HG03442 (cell line): Measurements from ENCODE around the gene PPCDC.
A peak's percentile ranks its signal among the peaks of the same experiment; 100 is the strongest.
"Not testable (repeated sequence)": the region's sequence is repeated elsewhere in the genome, so short reads cannot be mapped to it uniquely, and the experiment has no call there.

Experiments
- ATAC-seq: cut with Tn5 transposase; IDR thresholded peaks from one replicate; pipeline ENCODE4 v1.9.1; 2021; ENCODE audit warnings: mild to moderate bottlenecking, moderate library complexity; ENCODE audit not compliant: unreplicated experiment

PPCDC gene

GRCh38 chr15:75065851-75066509 is 42.6 kb downstream of the PPCDC start:
- no peak for ATAC-seq

DNA sequence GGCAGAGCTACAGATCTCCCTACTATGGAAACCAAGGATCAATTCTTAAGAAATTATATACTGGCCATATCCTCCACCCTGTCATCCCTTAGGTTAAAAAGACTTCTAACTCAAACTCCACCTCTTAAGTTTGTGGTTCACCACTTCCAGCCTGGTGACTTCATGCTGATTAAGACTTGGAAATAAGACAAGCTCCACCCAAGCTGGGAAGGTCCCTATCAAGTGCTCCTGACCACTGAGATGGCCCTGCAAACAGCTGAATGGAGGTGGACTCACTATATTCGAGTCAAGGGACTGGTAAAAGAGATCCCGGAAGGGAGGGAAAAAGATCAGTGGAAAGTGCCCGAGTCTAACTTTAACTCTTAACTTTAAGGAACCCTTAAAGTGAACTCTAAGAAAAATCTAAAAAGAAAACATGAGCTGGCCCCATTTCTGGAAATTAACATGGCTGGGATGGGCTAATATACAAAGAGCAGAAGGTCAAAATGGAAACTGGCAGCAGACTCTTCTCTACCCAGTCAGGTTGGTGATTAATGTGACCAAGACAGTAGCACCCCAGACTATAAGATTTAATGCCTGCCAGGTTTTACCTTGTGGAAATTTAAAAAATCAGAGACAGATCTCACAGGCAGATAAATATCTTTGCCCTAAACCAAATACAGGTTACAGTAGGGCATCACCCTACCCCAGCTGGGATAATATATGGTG is 43.9 kb downstream of the PPCDC start:
- ATAC-seq = no peak

- ATAC-seq = no peak
Measured at GRCh38 chr15:75068748-75069147, 45.4 kb downstream of the PPCDC start.

- ATAC-seq = peak; percentile 73
Measured at GRCh38 chr15:75069301-75069925, 46.0 kb downstream of the PPCDC start.

GRCh38 chr15:75070674-75071073 is 47.3 kb downstream of the PPCDC start:
- ATAC-seq = no peak

DNA sequence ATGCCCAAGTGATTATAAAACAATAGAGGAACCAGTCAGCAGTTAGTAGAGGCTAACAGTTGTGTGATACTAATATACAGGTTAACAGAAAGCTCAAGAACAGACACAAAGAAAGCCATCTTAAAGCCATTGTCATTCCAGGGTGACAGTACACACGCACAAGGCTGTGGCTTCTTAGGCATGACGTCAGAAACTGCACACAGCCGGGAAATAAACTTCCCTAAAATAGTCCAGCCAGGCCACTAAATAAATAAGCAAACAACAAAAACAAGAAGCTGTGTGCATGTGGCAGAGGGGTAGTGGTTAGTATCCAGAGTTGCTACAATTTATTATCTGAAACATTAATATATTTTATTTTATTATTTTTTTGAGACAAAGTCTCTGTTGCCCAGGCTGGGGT is 49.8 kb downstream of the PPCDC start:
- ATAC-seq = no peak

DNA sequence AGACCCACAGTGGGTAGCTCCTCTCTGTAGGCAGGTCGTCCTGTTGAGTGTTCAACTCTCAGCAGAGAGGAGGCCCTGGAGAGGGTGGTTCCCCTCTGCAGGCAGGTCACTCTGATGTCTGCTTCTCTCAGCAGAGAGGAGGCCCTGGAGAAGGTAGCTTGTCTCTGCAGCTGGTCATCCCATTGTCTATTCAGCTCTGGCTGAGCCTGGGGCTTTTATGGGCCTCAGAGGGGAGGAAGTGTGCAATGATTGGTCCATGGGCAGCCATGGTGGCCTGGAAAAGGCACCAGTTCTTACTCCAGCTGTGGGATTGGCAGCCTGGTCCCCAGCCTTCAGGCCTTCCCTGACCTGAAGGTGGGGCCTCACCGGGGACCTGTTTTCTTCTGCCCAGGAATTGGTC is 52.9 kb downstream of the PPCDC start:
- no peak for ATAC-seq

DNA sequence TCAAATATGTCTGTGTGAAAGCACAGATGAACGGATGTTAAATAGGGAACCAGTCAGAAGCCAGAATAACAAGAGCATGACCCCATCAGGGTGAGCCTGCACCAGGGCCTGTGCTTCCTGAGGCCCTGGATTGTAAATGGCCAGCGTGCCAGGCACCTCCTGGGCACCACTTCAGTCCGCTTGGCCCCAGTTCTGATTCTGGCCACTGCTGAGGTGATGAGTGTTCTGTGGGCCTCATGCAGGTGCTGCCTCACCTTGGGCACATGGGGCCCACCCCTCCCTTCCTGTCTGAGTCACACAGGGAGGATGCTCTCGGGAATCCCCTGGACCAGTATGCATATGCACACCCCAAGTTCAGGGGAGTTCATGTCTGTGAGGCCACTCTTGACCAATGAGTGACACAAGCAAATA is 54.2 kb downstream of the PPCDC start:
- ATAC-seq = not testable (repeated sequence)

GRCh38 chr15:75081150-75081549 is 57.8 kb downstream of the PPCDC start:
- ATAC-seq = no peak

DNA sequence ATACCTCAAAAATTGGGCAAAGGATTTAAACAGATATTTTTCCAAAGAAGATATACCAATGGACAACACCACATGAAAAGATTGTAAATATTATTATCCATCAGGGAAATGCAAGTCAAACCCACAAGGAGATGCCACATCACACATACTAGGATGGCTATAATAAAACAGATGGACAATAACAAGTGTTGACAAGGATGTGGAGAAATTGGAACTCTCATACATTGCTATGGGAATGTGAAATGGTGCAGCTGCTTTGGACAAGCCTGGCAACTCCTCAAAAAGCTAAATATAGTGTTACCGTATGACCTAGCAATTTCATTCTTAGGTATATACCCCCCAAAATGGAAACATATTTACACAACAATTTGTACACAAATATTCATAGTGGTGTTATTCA is 59.3 kb downstream of the PPCDC start:
- ATAC-seq = no peak

DNA sequence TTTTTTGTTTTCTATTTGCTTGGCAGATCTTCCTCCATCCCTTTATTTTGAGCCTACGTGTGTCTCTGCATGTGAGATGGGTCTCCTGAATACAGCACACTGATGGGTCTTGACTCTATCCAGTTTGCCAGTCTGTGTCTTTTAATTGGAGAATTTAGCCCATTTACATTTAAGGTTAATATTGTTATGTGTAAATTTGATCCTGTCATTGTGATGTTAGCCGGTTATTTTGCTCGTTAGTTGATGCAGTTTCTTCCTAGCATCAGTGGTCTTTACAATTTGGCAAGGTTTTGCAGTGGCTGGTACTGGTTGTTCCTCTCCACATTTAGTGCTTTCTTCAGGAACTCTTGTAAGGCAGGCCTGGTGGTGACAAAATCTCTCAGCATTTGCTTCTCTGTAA is 62.3 kb downstream of the PPCDC start:
- not testable (repeated sequence) for ATAC-seq

GRCh38 chr15:75089456-75090387 is 66.3 kb downstream of the PPCDC start:
- ATAC-seq = no peak

- no peak for ATAC-seq
Measured at GRCh38 chr15:75090388-75090734, 67.0 kb downstream of the PPCDC start.

GRCh38 chr15:75091814-75092213 is 68.4 kb downstream of the PPCDC start:
- no peak for ATAC-seq

DNA sequence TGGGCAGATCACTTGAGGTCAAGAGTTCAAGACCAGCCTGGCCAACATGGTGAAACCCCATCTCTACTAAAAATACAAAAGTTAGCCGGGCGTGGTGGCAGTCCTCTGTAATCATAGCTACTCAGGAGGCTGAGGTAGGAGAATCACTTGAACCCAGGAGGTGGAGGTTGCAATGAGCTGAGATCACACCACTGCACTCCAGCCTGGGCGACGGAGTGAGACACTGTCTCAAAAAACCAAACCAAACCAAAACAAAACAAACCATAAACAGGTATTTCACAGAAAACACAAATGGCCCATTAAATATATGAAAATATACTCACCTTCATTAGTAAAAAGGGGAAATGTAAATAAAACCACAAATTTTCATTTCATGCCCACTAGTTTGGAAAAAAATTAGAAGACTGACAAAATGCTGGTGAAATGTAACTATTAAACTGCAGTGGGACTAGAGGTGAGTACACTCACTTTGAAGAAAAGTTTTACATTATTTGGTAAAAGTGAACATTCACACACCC is 71.6 kb downstream of the PPCDC start:
- ATAC-seq = peak; percentile 30

- ATAC-seq = peak; percentile 36
Measured at GRCh38 chr15:75095594-75095993, 72.2 kb downstream of the PPCDC start.

DNA sequence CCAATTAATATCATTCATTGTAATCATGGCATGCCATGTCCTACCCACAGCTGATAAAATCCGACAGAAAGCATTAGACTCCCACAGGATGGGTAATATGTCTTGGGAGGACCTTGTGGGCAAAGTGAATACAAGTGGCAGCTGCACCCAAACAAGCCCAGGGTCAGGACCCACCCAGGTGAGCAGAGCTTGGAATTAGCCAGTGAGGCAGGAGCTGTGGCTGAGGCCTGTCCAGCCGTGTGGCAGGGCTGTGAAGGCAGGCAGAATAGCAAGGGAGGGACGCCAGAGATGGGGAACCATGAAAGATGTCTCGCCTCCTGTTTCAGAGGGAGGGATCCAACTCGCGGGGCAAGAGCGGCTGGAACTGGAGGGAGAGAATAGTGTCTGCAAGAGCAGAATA is 74.5 kb downstream of the PPCDC start:
- ATAC-seq = no peak

GRCh38 chr15:75098404-75098803 is 75.0 kb downstream of the PPCDC start:
- no peak for ATAC-seq
